AML-193 (cell line): ENCODE measurements around the gene CTRB1.
"Not testable (repeated sequence)": the region's sequence is repeated elsewhere in the genome, so short reads cannot be mapped to it uniquely, and the experiment has no call there.

Source experiments
- DNase-seq, 2 experiments: peaks; one replicate each; lab custom pipeline; 2025; lab: John Stamatoyannopoulos, UW

Gene CTRB1

DNA sequence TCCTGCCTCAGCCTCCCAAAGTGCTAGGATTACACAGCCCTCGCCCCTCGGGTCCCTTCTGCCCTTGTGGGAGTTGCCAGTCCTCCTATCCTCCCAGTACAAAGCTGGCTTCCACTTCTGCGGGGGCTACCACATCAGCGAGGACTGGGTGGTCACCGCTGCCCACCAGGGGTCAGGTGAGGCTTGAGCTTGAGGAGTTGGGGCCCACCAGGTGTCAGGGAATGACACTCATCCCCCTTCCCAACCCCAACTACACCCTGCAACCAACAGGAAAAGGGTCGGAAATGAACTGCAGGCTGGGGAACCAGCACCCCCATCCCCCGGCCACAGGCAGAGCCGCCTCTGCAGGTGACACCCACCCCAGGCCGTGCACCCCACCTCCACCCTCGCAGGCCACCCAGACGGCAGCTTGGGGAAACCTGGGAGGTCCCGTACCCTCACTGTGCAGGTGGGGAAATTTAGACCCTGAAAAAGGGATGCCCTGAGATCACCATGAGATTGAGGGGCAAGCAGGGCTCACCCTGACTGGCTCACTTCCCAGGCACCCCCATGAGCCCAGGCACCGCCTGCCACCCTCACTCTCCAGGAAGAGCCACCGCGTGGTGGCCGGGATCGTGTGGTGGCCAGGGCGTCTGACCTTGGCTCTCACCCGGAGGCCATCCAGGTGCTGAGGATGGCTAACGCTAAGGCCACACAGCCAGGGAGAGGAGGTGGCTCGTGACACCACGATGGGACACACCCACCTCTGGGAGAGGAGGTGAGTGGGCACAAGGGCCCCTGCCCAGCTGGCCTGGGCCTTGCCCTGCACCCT, 8.0 kb downstream of the CTRB1 start:
- DNase-seq, result no peak

DNA sequence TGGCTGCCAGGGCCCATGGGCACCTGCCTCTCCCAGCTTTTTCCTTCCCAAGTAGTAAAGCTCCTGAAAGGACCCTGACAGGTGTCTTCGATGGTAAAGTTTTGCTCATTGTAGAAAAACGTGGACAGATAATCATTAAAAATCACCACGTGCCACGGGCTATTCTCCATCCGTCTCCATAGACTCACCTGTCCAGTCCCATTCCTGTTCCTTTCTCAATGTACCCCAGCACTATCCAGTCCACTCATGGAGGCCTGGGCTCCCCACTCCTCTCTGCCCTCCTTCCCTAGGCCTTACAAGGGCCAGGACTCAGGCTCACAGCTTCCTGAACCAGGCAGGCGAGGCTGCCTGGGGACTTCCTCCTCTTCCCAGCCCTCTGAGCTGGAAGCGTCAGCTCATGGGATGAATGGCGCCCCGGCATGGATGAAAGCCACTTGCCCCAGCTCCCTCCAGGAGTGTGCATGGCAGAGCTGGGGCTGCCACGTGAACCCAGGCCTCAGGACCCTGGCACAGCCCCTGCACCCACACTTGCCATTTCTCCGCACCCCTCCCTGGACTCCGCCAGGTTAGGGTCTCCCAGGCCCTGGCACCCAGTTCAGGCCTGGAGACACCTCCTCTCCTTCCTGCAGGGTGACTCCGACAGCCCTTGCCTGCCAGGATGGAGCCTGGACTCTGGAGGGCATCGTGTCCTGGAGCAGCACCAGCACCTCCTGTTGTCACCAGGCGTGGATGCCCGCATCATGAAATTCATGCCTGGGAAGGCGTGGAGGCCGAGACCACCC, 8.8 kb downstream of the CTRB1 start:
- no peak for DNase-seq

GRCh38 chr16:75228143-75228976, 9.6 kb downstream of the CTRB1 start:
- no peak for DNase-seq

GRCh38 chr16:75229172-75230031, 10.6 kb downstream of the CTRB1 start:
- DNase-seq, result no peak

DNA sequence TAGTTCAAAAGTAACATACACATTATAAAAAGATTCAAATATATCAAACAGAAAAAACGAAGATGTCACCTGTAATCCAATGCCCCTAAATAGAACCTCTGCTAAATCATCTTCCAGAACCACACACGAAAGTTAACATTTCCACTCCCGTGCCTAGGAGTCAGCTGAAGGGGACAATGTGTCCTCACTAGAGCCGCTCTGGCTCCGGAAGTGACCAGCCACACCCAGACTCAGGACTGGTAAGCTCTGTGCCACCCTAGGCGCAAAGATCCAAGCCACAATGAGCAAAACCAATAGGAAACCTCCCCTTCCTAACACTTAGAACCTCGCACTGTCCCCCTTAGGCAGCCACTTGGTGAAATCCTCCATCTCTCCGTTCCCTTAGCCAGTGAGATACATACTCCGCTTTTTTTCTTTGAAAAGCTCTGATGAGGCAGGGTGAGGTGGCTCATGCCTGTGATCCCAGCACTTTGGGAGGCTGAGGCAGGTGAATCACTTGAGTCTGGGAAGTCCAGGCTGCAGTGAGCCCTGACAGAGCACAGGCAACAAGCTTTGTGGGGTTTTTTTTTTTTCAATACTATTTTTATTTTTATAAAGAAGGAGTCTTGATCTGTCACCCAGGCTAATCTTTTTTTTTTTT, 11.8 kb downstream of the CTRB1 start:
- DNase-seq, result no peak

DNA sequence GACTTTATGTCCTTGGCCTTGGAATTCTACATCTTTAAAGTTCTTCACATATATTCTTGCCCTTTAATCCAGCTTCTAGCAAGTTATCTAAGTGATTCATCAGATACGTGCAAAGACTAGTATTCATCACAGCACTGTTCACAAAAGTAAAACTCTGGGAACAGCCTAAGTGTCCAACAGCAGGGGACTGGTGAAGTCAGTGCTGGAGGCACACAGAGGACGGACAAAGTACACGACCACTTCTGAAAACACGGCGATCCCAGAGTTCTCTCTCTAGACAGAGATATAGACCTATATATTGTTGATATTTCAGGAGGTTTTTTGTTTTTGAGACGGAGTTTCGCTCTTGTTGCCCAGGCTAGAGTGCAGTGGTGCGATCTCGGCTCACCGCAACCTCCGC, 12.8 kb downstream of the CTRB1 start:
- DNase-seq, result no peak

DNA sequence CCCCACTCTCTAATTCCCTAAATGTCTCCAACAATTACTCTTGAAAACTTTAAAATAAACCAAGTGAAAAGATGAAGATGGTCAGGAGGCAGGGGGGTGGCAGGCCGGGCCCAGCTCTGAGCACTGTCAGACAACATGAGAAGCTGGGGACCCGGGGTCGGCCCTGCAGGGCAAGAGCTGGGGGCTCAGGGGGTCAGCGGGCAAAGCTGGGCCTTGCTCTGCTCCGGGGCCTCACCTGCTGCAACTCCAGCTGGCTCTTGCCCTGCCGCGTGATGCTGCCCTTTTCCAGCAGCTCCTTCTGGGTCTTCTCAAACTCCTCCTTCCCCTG, 14.8 kb downstream of the CTRB1 start:
- DNase-seq, result no peak

DNA sequence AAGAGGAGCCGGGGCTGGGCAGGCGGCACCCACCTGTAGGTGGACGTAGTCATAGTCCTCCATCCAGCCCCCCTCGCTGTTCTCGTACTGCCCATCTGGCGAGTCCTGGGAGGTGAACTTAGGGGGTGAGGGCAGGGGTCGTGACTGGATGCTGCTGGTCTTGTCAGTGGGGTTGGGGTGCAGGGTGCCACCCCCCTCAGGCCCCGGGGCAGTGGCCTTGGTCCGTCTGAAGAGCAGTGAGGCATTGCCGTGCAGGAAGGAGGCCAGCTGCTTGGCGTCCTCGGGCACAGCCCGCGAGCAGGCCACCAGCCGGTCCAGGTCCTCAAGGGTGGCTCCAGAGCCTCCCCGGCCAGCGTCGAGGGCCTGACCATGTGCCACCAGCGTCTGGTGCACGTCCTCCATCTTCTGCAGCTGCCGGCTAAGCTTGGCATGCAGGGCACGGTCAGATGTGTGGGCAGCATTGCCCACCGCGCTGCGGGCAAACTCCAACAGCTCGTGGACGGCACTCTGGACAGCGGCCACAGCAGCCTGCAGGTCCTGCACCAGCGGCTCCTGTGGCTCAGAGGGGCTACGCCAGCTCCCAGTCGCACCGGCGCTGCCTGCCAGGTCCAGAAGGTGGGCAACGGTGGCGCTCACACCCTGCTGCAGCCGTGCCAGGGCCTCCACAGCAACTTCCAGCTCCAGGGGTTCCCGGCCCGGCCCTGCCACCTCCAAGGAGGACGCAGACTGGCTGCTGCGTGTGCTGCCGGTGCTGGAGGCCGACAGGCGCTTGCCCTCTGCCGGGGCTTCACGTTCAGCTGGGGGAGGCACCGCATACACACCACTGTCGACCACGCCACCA, 16.3 kb downstream of the CTRB1 start:
- DNase-seq, result no peak

DNA sequence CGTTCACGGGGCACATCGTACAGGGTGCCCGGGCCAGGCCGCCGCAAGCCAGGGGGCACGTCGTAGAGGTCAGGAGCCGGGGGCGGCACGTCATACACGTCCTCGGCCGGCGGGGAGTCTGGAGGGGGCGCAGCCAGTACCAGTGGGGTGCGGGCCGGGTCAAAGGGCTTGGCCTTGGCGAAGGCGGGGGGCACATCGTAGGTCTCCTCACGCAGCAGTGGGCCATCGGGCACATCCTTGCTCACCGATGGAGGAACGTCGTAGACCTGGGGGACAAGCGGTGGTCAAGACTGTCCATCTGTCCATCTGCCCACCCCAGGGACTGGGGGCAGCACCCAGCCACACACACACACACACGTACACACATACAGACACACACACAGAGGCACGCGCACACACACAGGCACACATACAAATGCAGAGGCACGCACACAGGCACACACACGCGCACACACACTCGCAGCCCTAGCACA, 17.0 kb downstream of the CTRB1 start:
- DNase-seq, result no peak

DNA sequence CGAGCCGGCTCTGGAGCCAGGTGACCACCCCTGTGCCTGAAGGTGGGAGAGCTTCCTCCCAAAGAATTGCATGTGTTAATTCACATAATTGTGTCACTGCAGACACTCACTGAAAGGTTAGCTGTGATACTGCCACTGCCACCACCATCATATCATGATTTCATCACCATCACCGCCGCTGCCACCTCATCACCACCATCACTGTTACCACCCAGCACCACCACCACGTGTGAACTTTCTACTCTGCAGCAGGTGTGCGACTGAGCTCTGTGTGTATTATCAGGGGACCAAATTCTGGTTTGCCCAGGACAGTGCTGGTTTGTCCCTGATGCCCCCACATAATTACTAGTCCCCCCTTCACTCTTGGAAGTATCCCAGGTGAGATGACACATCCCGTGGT, 17.4 kb downstream of the CTRB1 start:
- no peak for DNase-seq

DNA sequence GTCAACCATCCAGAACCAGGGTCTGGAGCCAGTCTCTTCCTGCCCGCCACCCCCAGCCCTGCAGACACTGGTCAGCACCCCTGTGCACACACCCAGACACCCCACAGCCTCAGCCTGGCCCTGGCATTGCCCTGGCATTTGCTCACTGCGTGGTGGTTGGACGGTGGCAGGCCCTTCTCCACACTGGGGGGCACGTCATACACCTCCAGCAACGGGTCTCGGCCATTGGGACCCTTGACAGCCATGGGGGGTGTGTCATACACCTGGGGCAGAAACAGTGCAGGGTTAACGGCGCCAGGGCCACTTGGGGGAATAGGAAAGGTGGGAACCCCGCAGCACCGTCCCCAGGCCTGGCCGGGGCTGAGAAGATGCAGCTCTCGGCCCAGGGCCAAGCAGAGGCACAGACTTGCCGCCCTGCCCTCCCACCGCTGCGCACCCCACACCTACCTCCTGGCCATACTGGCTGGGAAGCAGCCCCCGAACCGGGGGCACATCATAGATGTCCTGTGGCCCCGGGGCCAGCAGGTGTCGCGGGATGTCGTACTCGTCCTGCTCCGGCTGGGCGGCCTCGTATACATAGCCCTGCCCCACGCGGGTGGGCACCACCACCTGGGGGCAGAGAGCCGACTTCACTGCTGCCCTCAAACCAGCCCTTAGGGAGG, 18.1 kb downstream of the CTRB1 start:
- DNase-seq, result no peak

- no peak for DNase-seq
Observed at GRCh38 chr16:75237398-75238131, 18.8 kb downstream of the CTRB1 start.

DNA sequence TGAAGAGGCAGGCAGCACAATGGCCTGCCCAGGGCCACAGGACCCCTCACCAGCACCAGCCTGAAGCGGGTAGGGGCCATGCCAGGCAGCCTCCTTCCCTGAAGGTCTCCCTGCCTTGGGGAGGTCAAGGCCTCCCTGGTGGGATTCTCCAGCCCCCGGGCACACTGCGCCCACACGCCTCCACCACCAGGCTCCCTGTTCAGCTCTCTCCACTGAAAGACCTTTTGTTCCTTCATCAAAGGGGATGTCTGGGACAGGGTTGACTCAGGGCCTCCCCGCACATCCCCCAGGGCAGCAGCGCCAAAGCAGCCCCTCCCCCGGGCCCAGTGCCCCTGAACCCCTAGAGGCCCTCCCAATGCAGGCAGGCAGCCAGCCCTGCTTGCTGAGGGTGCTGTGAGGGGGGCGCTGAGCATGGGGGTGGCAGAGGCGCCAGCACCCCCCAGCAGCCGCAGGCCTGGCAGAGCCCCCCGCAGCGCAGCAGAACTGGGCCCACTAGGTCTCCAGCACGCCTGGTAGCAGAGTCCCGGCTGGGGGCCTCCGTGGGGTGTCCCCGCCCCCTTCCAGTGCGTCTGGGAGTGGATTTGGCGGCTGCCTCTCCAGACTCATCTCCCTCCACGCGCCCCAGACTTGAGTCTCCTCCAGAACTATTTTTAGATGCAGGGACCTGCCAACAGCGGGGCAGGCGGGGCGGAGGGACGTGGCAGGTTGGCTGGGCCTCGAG, 19.5 kb downstream of the CTRB1 start:
- no peak for DNase-seq

DNA sequence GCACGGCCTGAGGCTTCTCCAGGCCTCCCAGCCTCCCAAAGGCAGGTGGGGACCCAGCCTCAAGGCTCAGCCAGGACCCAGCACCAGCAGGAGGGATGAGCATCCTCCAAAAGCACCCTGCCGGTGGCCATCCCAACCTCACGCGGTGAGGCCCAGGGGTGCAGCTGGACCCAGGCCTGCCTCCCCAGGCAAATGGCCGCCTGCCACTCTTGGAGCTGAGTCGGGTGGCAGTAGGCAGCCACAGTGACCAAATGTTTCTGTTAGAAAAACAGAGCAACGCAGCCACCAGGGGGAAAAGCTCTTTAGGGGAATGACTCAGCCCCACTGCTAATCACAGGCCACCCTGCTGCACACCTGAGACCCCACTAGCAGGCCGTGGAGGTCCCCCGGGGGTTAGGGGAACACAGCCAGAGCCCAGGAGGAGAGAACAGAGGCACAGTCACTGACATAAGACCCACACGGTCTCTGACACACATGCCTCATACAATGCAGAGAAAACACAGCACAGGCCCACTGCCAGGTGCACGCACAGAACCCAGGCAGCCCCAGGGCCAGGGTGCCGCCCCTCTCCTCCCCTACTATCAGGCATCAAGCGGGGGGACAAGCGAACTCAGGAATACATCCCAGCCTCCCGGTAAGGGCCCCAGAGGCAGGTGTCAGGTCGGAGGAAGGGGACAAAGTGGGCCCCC, 20.2 kb downstream of the CTRB1 start:
- DNase-seq, result no peak

GRCh38 chr16:75239542-75240122, 20.8 kb downstream of the CTRB1 start:
- no peak for DNase-seq

GRCh38 chr16:75240633-75241032, 21.8 kb downstream of the CTRB1 start:
- DNase-seq, result not testable (repeated sequence)

GRCh38 chr16:75241412-75241811, 22.6 kb downstream of the CTRB1 start:
- no peak for DNase-seq
